Calu3 (cell line): ENCODE results near the gene KRT83. TPM values are rescaled to one million over a fixed set of nuclear protein-coding genes. Genes with fewer than 3 reads are reported as not detected.

Source experiments
- BruUV-seq: library from RNA; stranded (reverse); fragments of 400-500 nt; replicated peaks from 2 replicates; lab custom pipeline; 2021; lab: Mats Ljungman, UMichigan
- CTCF ChIA-PET: fragments of 300-600 bp; sonication (Branson Sonifier 250); formaldehyde crosslinking; loops from one replicate; lab custom pipeline; 2022; ENCODE audit warnings: antibody characterized with exemption; lab: Charles Lee
- DNase-seq: peaks from one replicate; pipeline ENCODE4 v3.0.0; 2022
- H3K27ac Mint-ChIP-seq: one replicate; pipeline ENCODE4 v1.8.0; 2022; ENCODE audit warnings: mixed read lengths; ENCODE audit not compliant: unreplicated experiment
- H3K27me3 Mint-ChIP-seq: one replicate; pipeline ENCODE4 v1.8.0; 2022; ENCODE audit warnings: mixed read lengths; ENCODE audit not compliant: unreplicated experiment
- H3K36me3 Mint-ChIP-seq: one replicate; pipeline ENCODE4 v1.8.0; 2022; ENCODE audit warnings: mild to moderate bottlenecking, moderate library complexity, mixed read lengths; ENCODE audit not compliant: insufficient read depth, unreplicated experiment
- H3K4me1 Mint-ChIP-seq: one replicate; pipeline ENCODE4 v1.8.0; 2022; ENCODE audit warnings: mild to moderate bottlenecking, low read depth, mixed read lengths; ENCODE audit not compliant: unreplicated experiment
- H3K4me3 Mint-ChIP-seq: one replicate; pipeline ENCODE4 v1.8.0; 2022; ENCODE audit warnings: mild to moderate bottlenecking, low read depth, moderate library complexity, mixed read lengths; ENCODE audit not compliant: unreplicated experiment
- H3K9me3 Mint-ChIP-seq: one replicate; pipeline ENCODE4 v1.8.0; 2022; ENCODE audit warnings: low read depth, mixed read lengths; ENCODE audit not compliant: unreplicated experiment
- intact Hi-C: fragments of 100-400 bp; cut with micrococcal nuclease; formaldehyde crosslinking; loops from one replicate; pipeline ENCODE4 v1.10.0; 2022; ENCODE audit not compliant: unreplicated experiment
- total RNA-seq: library from RNA; stranded (reverse); gene quantifications from 2 replicates; pipeline ENCODE4 v1.2.3, GENCODE V29; 2022
- TF ChIP-seq, protein P1 (sequence below): fragments of 200-600 bp; IDR thresholded peaks from one replicate; pipeline ENCODE4 v1.8.0; 2022; ENCODE audit warnings: antibody characterized with exemption; ENCODE audit not compliant: unreplicated experiment

Gene KRT83
- total RNA-seq, 1 experiment from 2014 or later = not detected

- Mint-ChIP-seq H3K27me3 (no peaks in the 10 kb centered on the region), H3K4me1 (no peaks in the 10 kb centered on the region), H3K27ac (no peak overlapping the region), H3K9me3 (no peaks in the 10 kb centered on the region), H3K4me3 (no peak overlapping the region), H3K36me3 (no peaks in the 10 kb centered on the region)
- CTCF ChIA-PET = no interaction called here
- TF ChIP-seq, protein P1, sequence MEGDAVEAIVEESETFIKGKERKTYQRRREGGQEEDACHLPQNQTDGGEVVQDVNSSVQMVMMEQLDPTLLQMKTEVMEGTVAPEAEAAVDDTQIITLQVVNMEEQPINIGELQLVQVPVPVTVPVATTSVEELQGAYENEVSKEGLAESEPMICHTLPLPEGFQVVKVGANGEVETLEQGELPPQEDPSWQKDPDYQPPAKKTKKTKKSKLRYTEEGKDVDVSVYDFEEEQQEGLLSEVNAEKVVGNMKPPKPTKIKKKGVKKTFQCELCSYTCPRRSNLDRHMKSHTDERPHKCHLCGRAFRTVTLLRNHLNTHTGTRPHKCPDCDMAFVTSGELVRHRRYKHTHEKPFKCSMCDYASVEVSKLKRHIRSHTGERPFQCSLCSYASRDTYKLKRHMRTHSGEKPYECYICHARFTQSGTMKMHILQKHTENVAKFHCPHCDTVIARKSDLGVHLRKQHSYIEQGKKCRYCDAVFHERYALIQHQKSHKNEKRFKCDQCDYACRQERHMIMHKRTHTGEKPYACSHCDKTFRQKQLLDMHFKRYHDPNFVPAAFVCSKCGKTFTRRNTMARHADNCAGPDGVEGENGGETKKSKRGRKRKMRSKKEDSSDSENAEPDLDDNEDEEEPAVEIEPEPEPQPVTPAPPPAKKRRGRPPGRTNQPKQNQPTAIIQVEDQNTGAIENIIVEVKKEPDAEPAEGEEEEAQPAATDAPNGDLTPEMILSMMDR = no peak
- no peak for DNase-seq
- no TSS peak for BruUV-seq
- intact Hi-C loops = no loop called here
Measured at GRCh38 chr12:52360106-52360662, 39.0 kb upstream of the KRT83 start.

- CTCF ChIA-PET = no interaction called here
- no TSS peak for BruUV-seq
Measured at GRCh38 chr12:52359621-52360061, 38.4 kb upstream of the KRT83 start.

GRCh38 chr12:52358575-52359350 is 37.6 kb upstream of the KRT83 start:
- H3K36me3 Mint-ChIP-seq = no peaks in the 10 kb centered on the region
- BruUV-seq = no TSS peak
- TF ChIP-seq, protein P1 = no peak
- DNase-seq = no peak
- H3K4me1 Mint-ChIP-seq = no peaks in the 10 kb centered on the region
- no peak overlapping the region for H3K4me3 Mint-ChIP-seq
- intact Hi-C loops = no loop called here
- no peak overlapping the region for H3K27ac Mint-ChIP-seq
- CTCF ChIA-PET = interaction anchor here (0.8 kb wide), 1 partner anchor 166 kb away, joined by 3 read pairs; no protein-coding TSS in a partner anchor
- H3K9me3 Mint-ChIP-seq = no peaks in the 10 kb centered on the region
- no peaks in the 10 kb centered on the region for H3K27me3 Mint-ChIP-seq

More at GRCh38 chr12:52359621-52360061, 38.4 kb upstream of the KRT83 start:
- no peaks in the 10 kb centered on the region for H3K27me3 Mint-ChIP-seq
- no peak overlapping the region for H3K4me3 Mint-ChIP-seq
- no peaks in the 10 kb centered on the region for H3K36me3 Mint-ChIP-seq
- H3K27ac Mint-ChIP-seq = no peak overlapping the region
- intact Hi-C loops = no loop called here
- H3K9me3 Mint-ChIP-seq = no peaks in the 10 kb centered on the region
- TF ChIP-seq, protein P1 = no peak
- no peaks in the 10 kb centered on the region for H3K4me1 Mint-ChIP-seq
- no peak for DNase-seq

DNA sequence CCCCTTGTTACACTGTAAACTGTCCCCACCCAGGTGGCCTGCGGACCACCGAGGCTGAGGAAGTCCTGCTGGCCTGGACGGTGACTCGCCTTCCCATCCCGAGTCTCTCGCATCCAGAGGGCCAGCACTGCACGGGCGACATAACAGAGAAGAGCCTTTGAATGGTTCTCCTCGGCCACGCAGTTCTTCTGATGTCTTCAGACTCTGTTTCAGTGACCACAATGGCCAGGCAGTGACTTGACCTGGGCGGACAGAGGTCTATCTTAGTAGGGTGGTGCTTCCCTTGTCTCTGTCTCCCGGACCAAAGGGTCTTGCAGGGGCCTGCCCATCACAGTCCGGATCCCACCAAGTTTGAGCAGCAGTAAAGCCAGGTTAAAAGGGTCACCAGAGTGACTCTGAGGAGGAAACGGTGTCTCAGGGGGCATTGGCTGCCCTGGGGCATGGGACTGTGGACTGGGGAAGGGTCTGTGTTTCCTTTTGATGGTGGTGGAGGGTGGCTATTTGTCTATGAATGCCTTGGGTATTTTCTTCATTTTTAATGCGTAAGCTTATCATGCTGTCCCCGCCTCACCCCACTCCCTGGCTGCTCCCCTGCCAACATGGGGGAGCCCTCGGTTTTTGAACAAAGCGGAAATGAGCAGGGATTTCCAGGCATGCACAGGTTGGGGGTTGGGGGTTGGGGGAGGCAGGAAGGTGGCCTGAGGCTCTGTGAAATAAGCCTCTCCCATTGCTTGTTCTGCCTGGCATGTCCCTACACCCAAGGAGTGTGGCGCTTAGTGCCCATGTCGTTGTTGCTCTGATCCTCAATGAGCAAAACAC is 35.8 kb upstream of the KRT83 start:
- DNase-seq = no peak
- no TSS peak for BruUV-seq
- no peak overlapping the region for H3K4me3 Mint-ChIP-seq
- H3K27me3 Mint-ChIP-seq = no peaks in the 10 kb centered on the region
- H3K36me3 Mint-ChIP-seq = no peaks in the 10 kb centered on the region
- TF ChIP-seq, protein P1 = no peak
- CTCF ChIA-PET = no interaction called here
- no peaks in the 10 kb centered on the region for H3K9me3 Mint-ChIP-seq
- H3K4me1 Mint-ChIP-seq = no peaks in the 10 kb centered on the region
- intact Hi-C loops = no loop called here
- H3K27ac Mint-ChIP-seq = no peak overlapping the region
